GM18907 (cell line): ENCODE results near the gene PTPRQ.

Experiments
- ATAC-seq: cut with Tn5 transposase; IDR thresholded peaks from one replicate; pipeline ENCODE4 v1.9.1; 2021; ENCODE audit warnings: mild to moderate bottlenecking, moderate library complexity; ENCODE audit not compliant: unreplicated experiment

The PTPRQ gene

GRCh38 chr12:80698847-80699542 lies 255.0 kb downstream of the PTPRQ start:
- ATAC-seq, result no peak

DNA sequence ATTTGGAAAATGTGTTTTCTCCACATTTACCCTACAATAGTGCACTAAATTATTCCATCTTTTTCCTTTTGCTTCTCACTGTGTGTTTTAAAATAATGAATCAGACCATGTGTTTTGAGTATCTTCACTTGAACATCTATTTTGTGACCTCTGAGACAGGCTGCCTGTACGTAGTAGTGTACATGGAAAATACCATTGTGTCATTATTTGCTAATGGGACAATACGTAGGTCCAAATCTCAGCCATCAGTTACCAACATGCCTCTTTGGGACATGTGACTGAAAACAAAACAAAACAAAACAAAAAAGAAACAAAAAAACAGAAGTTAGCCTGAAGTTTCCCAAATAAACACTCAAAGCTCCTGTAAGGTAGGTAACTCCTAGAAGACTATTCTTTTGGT lies 256.3 kb downstream of the PTPRQ start:
- ATAC-seq, result no peak

DNA sequence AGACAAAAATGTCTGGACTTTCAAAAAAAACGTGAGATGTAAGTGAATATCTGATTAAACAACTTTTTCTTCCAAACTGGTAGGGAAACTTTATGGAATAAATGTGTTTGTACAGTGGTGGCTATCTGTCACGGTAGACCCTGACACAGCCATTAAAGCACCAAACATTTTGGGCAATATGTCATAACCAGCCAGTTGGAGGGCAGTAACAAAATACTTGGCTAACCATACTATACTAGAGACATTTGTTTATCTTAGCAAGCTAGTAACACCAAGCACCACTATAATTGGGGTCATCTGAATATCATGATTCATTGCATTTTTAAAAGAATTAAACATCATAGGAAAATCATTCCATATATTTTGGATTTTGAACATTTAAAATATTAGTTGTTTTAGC lies 257.4 kb downstream of the PTPRQ start:
- ATAC-seq, result no peak

DNA sequence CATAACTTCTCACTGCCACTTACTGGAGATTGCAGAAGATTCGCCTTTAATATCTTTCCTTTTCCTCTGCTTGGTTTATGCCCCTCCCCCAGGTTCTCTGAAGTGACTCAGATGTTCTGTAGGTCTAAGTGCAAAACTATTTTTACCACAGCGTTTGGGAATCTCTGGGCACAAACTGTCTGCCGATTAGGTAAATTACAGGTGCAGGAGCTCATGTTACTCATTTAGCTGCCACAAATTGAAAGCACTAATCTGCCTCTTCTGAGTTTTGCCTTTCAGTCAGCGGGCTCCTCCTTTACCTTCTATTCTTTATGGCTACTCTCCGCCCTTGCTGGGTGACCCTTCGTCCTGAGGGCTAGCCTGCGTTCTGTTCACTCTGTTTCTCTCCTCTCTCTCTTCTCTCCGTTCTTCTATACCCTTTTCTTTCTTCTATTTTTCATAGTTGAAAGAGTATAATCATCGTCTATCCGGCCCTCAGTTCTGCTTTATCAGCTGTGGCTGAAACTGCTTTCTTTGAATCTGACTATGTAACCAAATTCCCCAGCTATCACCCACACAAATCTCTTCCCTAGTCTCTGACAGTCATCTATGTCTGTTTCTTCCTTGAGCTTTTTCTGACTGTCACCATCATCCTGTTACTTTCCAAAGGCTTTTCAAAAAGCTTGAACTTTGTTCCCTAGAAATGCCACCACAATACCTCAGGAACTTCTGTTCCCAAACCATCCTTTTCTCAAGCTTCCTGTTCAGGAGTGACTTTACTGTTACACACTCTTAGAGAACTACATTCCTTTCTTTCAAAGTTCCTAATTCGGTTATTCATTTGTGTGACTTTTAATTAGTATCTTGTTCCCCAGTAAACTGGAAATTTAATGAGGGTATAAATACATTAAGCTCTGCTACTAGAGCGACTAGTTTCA lies 259.1 kb downstream of the PTPRQ start:
- ATAC-seq, result peak; percentile 81

- ATAC-seq, result no peak
Measured at GRCh38 chr12:80704420-80704819, 260.4 kb downstream of the PTPRQ start.

- no peak for ATAC-seq
Measured at GRCh38 chr12:80707126-80707829, 263.2 kb downstream of the PTPRQ start, which contains the start of gene MYF6. Gene MYF6 (plus strand): TSS chr12:80707634. CDS start chr12:80707720, 86 bp downstream.

DNA sequence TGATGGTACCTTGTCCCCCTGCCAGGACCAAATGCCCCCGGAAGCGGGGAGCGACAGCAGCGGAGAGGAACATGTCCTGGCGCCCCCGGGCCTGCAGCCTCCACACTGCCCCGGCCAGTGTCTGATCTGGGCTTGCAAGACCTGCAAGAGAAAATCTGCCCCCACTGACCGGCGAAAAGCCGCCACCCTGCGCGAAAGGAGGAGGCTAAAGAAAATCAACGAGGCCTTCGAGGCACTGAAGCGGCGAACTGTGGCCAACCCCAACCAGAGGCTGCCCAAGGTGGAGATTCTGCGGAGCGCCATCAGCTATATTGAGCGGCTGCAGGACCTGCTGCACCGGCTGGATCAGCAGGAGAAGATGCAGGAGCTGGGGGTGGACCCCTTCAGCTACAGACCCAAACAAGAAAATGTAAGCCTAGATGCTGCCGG lies 263.8 kb downstream of the PTPRQ start:
- no peak for ATAC-seq

GRCh38 chr12:80708259-80708974 lies 264.4 kb downstream of the PTPRQ start:
- ATAC-seq, result no peak

- ATAC-seq, result no peak
Measured at GRCh38 chr12:80708975-80709328, 264.9 kb downstream of the PTPRQ start.

DNA sequence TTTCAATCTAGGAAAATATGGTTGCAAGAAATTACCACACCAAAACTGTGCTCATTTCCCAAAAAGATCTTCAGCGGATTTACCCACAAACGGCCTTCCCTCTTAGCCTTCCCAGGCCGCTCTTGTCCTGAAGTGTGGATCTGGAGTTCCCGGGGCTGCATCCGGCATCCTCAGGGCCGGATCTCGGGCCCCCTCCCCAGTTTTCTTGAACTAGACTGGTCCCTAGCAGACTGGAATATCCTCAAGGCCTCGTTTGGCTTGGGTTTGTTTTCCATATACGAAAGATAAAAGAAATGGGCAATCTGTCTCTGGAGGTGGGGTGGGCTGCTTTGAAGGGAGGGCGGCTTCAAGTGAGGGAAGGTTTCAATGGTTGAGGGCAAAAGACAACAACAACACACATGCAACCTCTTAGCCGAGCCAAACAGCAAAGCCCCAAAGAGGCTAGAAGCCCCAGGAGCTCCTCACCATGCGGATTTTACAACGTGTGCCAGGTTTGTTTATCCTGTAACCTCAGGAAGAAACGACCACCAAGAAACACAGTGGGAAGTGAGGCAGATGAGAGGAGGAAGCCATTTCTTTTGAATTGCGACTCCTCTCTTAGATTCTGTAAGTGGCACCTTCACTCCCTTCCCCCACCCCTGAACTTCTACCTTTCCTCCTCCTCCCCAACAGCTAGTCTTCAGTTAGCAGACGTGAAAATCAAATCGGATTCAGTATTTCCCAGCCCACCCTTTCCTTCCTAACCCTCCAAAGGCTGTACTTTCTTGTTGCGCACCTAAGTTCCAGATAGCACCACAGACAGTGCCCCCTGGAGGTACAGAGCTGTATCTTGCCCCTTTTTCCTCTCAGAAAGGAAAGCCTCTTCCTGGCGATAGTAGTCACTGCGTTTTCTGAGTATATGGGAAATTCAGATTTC lies 266.0 kb downstream of the PTPRQ start:
- ATAC-seq, result peak; percentile 70

GRCh38 chr12:80710727-80711449 lies 266.9 kb downstream of the PTPRQ start:
- ATAC-seq, result peak; percentile 23

DNA sequence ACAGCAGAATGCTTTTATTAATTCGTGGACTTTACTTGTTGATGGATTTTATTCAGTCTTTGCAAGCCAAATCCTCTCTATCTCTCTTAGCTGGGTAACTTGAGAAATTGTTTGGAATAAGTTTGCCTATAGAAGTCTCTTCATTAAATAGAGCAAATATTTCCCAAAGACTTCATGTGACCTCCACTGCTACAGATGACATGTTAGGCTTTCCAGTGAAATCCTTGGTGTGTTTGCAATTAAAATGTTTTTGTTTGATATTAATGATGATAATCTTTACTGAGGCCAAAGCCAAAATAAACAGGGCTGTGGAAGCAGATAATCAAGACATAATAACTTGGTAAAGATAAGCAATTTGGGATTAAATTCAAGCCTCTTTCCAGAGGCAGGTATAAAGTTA lies 267.8 kb downstream of the PTPRQ start:
- ATAC-seq, result no peak

GRCh38 chr12:80712866-80713265 lies 268.8 kb downstream of the PTPRQ start:
- ATAC-seq, result no peak

- no peak for ATAC-seq
Measured at GRCh38 chr12:80713419-80713818, 269.4 kb downstream of the PTPRQ start.

DNA sequence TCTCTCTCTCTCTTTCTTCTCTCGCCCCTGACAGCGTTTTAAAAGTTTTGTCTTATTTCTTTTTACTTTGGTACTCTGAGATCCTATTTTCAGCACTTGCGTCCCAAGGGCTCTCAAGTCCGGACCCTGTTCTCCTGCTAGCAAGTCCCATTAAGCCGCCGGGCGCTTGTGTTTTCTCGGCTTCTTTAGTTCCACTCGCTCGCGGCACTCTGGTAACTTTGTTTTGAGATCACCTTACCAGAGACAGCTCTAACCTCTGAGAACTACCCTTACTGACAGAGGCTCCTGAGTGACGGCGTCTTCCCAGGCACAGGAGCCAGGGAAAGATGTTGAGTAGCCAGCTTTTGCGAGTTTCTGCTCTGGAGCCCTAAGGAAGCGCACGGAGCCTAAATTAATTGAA lies 270.0 kb downstream of the PTPRQ start:
- ATAC-seq, result no peak

GRCh38 chr12:80714846-80715245 lies 270.8 kb downstream of the PTPRQ start:
- ATAC-seq, result no peak

DNA sequence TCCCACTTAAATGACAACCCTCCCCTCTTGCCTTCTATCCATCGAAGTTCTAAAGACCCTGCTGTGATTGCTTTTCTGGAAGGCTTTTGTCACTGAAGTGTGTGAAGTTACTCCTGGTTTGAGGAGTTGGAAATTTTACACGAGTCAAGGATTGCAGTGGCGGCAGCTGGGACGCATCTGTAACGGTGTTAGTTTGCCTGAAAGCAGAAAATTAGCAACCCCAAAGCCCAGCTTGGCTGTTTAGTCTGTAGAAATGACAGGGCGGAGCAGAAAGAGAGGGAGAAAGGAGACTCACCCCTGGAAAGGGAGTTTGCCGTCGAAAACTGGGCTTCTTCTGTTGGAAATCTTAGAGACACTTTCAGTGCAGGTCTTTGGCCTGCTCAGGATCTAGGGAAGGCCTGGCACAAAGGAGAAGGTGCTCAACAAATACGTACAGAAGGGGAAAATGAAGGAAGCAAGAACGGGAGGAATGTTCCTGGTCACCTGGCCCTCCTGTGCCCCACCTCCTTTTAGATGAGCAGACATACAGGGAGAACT lies 271.7 kb downstream of the PTPRQ start:
- ATAC-seq, result no peak

DNA sequence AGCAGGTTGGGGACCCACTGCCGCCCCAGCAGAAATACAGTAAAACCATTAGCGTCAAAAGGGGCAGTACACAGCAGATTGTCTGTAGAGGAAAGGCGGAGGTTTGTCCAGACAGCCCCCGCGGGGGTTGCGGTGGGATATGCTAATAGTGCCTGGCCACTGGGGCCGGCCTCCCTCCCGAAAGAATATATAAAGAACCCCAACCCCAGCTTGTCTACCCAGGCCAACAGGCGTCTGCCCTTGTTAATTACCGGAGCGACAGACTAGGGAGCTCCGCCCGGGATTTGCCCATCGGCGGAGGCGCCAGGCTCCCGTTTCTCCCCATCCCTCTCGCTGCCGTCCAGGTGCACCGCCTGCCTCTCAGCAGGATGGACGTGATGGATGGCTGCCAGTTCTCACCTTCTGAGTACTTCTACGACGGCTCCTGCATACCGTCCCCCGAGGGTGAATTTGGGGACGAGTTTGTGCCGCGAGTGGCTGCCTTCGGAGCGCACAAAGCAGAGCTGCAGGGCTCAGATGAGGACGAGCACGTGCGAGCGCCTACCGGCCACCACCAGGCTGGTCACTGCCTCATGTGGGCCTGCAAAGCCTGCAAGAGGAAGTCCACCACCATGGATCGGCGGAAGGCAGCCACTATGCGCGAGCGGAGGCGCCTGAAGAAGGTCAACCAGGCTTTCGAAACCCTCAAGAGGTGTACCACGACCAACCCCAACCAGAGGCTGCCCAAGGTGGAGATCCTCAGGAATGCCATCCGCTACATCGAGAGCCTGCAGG lies 272.8 kb downstream of the PTPRQ start, which contains the start of gene MYF5:
Gene MYF5, plus strand, starts transcription at position 217 of the 774 bp plus-strand sequence. Its CDS starts 152 bp downstream, at position 369.
- no peak for ATAC-seq
